Activated T-helper 1 cell treated with anti-CD3 and anti-CD28 coated beads, Interleukin-12 subunit alpha, Interleukin-12 subunit beta, Interleukin-2, Interleukin-4 antibody, amounts not matched to agents 30 ng/mL and 10 ng/mL and 1 ng/mL, durations not matched to agents 14 hours and 24 hours and 36 hours (primary cell): Measurements from ENCODE around the gene C1QTNF9. TPM values are rescaled to one million over a fixed set of nuclear protein-coding genes. Genes with fewer than 3 reads are reported as not detected.
A peak's percentile ranks its signal among the peaks of the same experiment; 100 is the strongest.

Experiments
- DNase-seq: peaks from one replicate; pipeline ENCODE4 v3.0.0; 2021; ENCODE audit warnings: low spot score
- H3K27ac Mint-ChIP-seq: one replicate; pipeline ENCODE4 v1.8.0; 2021; ENCODE audit warnings: mild to moderate bottlenecking, mixed read lengths
- H3K27me3 Mint-ChIP-seq: one replicate; pipeline ENCODE4 v1.8.0; 2022; ENCODE audit warnings: mild to moderate bottlenecking, moderate library complexity, mixed read lengths; ENCODE audit not compliant: insufficient read depth
- H3K36me3 Mint-ChIP-seq: one replicate; pipeline ENCODE4 v1.8.0; 2021; ENCODE audit warnings: low read depth, mixed read lengths
- H3K4me1 Mint-ChIP-seq: one replicate; pipeline ENCODE4 v1.8.0; 2021; ENCODE audit warnings: low read depth, mixed read lengths
- H3K4me3 Mint-ChIP-seq: one replicate; pipeline ENCODE4 v1.8.0; 2021; ENCODE audit warnings: mild to moderate bottlenecking, moderate library complexity, mixed read lengths
- H3K9me3 Mint-ChIP-seq: one replicate; pipeline ENCODE4 v1.8.0; 2021; ENCODE audit warnings: mixed read lengths
- intact Hi-C: fragments of 100-400 bp; cut with micrococcal nuclease; formaldehyde crosslinking; loops from one replicate; pipeline ENCODE4 v1.15.1; 2024
- total RNA-seq: library from RNA; stranded (reverse); gene quantifications from 2 replicates; pipeline ENCODE4 v1.2.3, GENCODE V29; 2022

The C1QTNF9 gene
- total RNA-seq, 1 donor from 2014 or later: not detected

GRCh38 chr13:24273926-24274325 is 35.5 kb upstream of the C1QTNF9 start:
- peak overlapping the region; percentile 93 for H3K27ac Mint-ChIP-seq
- peaks cover 84% of the 10 kb centered on the region for H3K4me1 Mint-ChIP-seq
- peak overlapping the region; percentile 62 for H3K4me3 Mint-ChIP-seq
- intact Hi-C loops: loop anchor here (1.0 to 10.0 kb wide), 18 partner anchors 9 to 1781 kb away; partner anchors contain the start of genes ATP12A, MTMR6, NUP58 and SHISA2
- DNase-seq: no peak
- peaks cover 19% of the 10 kb centered on the region for H3K36me3 Mint-ChIP-seq
- H3K27me3 Mint-ChIP-seq: no peaks in the 10 kb centered on the region
- no peaks in the 10 kb centered on the region for H3K9me3 Mint-ChIP-seq

GRCh38 chr13:24274452-24275021 is 34.8 kb upstream of the C1QTNF9 start:
- Mint-ChIP-seq H3K4me1 (peaks cover 88% of the 10 kb centered on the region), H3K9me3 (no peaks in the 10 kb centered on the region), H3K4me3 (peak overlapping the region; percentile 62), H3K36me3 (peaks cover 21% of the 10 kb centered on the region), H3K27ac (peak overlapping the region; percentile 93), H3K27me3 (no peaks in the 10 kb centered on the region)
- intact Hi-C loops: loop anchor here (1.0 to 10.0 kb wide), 18 partner anchors 9 to 1780 kb away; partner anchors contain the start of genes ATP12A, MTMR6, NUP58 and SHISA2
- peak; percentile 65 for DNase-seq

- Mint-ChIP-seq H3K4me1 (peaks cover 83% of the 10 kb centered on the region), H3K9me3 (no peaks in the 10 kb centered on the region), H3K27me3 (no peaks in the 10 kb centered on the region), H3K27ac (peak overlapping the region; percentile 93), H3K36me3 (peaks cover 21% of the 10 kb centered on the region), H3K4me3 (peak overlapping the region; percentile 62)
- intact Hi-C loops: loop anchor here (2.0 to 10.0 kb wide), 6 partner anchors 106 to 1780 kb away; partner anchors contain the start of genes ATP12A, MTMR6 and SHISA2
- no peak for DNase-seq
These were observed 34.3 kb upstream of the C1QTNF9 start for GRCh38 chr13:24275041-24275440.

- DNase-seq: no peak
- Mint-ChIP-seq H3K36me3 (peaks cover 20% of the 10 kb centered on the region), H3K4me3 (peak overlapping the region; percentile 59), H3K27me3 (no peaks in the 10 kb centered on the region), H3K4me1 (peaks cover 78% of the 10 kb centered on the region), H3K9me3 (no peaks in the 10 kb centered on the region), H3K27ac (peak overlapping the region; percentile 83)
- intact Hi-C loops: loop anchor here (10.0 kb wide), 3 partner anchors 408 to 1778 kb away; partner anchors contain the start of genes ATP12A, MTMR6 and SHISA2
These were observed 33.1 kb upstream of the C1QTNF9 start for GRCh38 chr13:24276306-24276705.

- Mint-ChIP-seq H3K27me3 (no peaks in the 10 kb centered on the region), H3K36me3 (peaks cover 18% of the 10 kb centered on the region), H3K9me3 (no peaks in the 10 kb centered on the region), H3K27ac (peak overlapping the region; percentile 36), H3K4me3 (no peak overlapping the region), H3K4me1 (peaks cover 74% of the 10 kb centered on the region)
- intact Hi-C loops: loop anchor here (10.0 kb wide), 3 partner anchors 408 to 1778 kb away; partner anchors contain the start of genes ATP12A, MTMR6 and SHISA2
- no peak for DNase-seq
These were observed 32.5 kb upstream of the C1QTNF9 start for GRCh38 chr13:24276861-24277260.

GRCh38 chr13:24277761-24278160 is 31.6 kb upstream of the C1QTNF9 start:
- intact Hi-C loops: loop anchor here (10.0 kb wide), 3 partner anchors 407 to 1777 kb away; partner anchors contain the start of genes ATP12A, MTMR6 and SHISA2
- Mint-ChIP-seq H3K36me3 (peaks cover 14% of the 10 kb centered on the region), H3K27me3 (no peaks in the 10 kb centered on the region), H3K4me3 (no peak overlapping the region), H3K9me3 (no peaks in the 10 kb centered on the region), H3K4me1 (peaks cover 72% of the 10 kb centered on the region), H3K27ac (peak overlapping the region; percentile 74)
- DNase-seq: no peak

GRCh38 chr13:24279327-24280110 is 29.9 kb upstream of the C1QTNF9 start:
- intact Hi-C loops: loop anchor here (10.0 kb wide), 3 partner anchors 405 to 1775 kb away; partner anchors contain the start of genes ATP12A, MTMR6 and SHISA2
- H3K36me3 Mint-ChIP-seq: peaks cover 16% of the 10 kb centered on the region
- H3K4me3 Mint-ChIP-seq: no peak overlapping the region
- peak overlapping the region; percentile 35 for H3K27ac Mint-ChIP-seq
- peaks cover 58% of the 10 kb centered on the region for H3K4me1 Mint-ChIP-seq
- DNase-seq: no peak
- no peaks in the 10 kb centered on the region for H3K27me3 Mint-ChIP-seq
- H3K9me3 Mint-ChIP-seq: no peaks in the 10 kb centered on the region

- no peak overlapping the region for H3K27ac Mint-ChIP-seq
- H3K4me1 Mint-ChIP-seq: peaks cover 48% of the 10 kb centered on the region
- no peaks in the 10 kb centered on the region for H3K9me3 Mint-ChIP-seq
- H3K36me3 Mint-ChIP-seq: peaks cover 20% of the 10 kb centered on the region
- no peaks in the 10 kb centered on the region for H3K27me3 Mint-ChIP-seq
- intact Hi-C loops: no loop called here
- DNase-seq: no peak
- H3K4me3 Mint-ChIP-seq: no peak overlapping the region
These were observed 28.7 kb upstream of the C1QTNF9 start for GRCh38 chr13:24280720-24281119.

- Mint-ChIP-seq H3K27ac (peak overlapping the region; percentile 74), H3K4me3 (no peak overlapping the region), H3K27me3 (no peaks in the 10 kb centered on the region), H3K9me3 (no peaks in the 10 kb centered on the region), H3K36me3 (peaks cover 23% of the 10 kb centered on the region), H3K4me1 (peaks cover 43% of the 10 kb centered on the region)
- intact Hi-C loops: no loop called here
- no peak for DNase-seq
These were observed 28.0 kb upstream of the C1QTNF9 start for GRCh38 chr13:24281188-24282008.

- H3K36me3 Mint-ChIP-seq: peaks cover 26% of the 10 kb centered on the region
These were observed 27.1 kb upstream of the C1QTNF9 start for GRCh38 chr13:24282256-24282655.

GRCh38 chr13:24284889-24285565 is 24.4 kb upstream of the C1QTNF9 start:
- Mint-ChIP-seq H3K4me1 (peaks cover 17% of the 10 kb centered on the region), H3K9me3 (no peaks in the 10 kb centered on the region), H3K27ac (no peak overlapping the region), H3K4me3 (no peak overlapping the region), H3K36me3 (peaks cover 40% of the 10 kb centered on the region), H3K27me3 (no peaks in the 10 kb centered on the region)
- DNase-seq: no peak
- intact Hi-C loops: no loop called here

More at GRCh38 chr13:24282256-24282655, 27.1 kb upstream of the C1QTNF9 start:
- intact Hi-C loops: no loop called here
- H3K27me3 Mint-ChIP-seq: no peaks in the 10 kb centered on the region
- no peaks in the 10 kb centered on the region for H3K9me3 Mint-ChIP-seq
- DNase-seq: no peak
- peaks cover 36% of the 10 kb centered on the region for H3K4me1 Mint-ChIP-seq
- H3K27ac Mint-ChIP-seq: no peak overlapping the region
- H3K4me3 Mint-ChIP-seq: no peak overlapping the region

- Mint-ChIP-seq H3K27me3 (no peaks in the 10 kb centered on the region), H3K4me1 (peaks cover 9% of the 10 kb centered on the region), H3K4me3 (no peak overlapping the region), H3K9me3 (no peaks in the 10 kb centered on the region), H3K36me3 (peaks cover 47% of the 10 kb centered on the region), H3K27ac (no peak overlapping the region)
- no peak for DNase-seq
- intact Hi-C loops: no loop called here
These were observed 22.8 kb upstream of the C1QTNF9 start for GRCh38 chr13:24286624-24287023.
